Thyroid gland (tissue), 4 donors: Measurements from ENCODE around the gene ZBTB7B. TPM values are rescaled to one million over a fixed set of nuclear protein-coding genes. Genes with fewer than 3 reads are reported as not detected.
A peak's percentile ranks its signal among the peaks of the same experiment; 100 is the strongest.

Experiments
- DNase-seq, 2 donors: peaks; one replicate each; pipeline ENCODE4 v3.0.0-alpha.2; 2019
- H3K27ac ChIP-seq, 3 donors: fragments of 200-600 bp; sonication (generic); 1 replicate in 2 of 3; 2 replicates in 1 of 3; pipeline ENCODE4 v1.5.1; 2016 to 2019; ENCODE audit warnings: mild to moderate bottlenecking in 1 of 3, moderate library complexity in 1 of 3
- H3K27me3 ChIP-seq: fragments of 200-600 bp; sonication (generic); one replicate; pipeline ENCODE4 v1.5.1; 2019
- H3K36me3 ChIP-seq, 2 donors: fragments of 200-600 bp; sonication (generic); one replicate each; pipeline ENCODE4 v1.5.1; 2016 to 2019
- H3K4me1 ChIP-seq, 2 donors: fragments of 200-600 bp; sonication (generic); one replicate each; pipeline ENCODE4 v1.5.1; 2017 to 2019
- H3K4me3 ChIP-seq, 3 donors: fragments of 200-600 bp; sonication (generic); replicated peaks in 1 of 3; 1 replicate in 2 of 3; 2 replicates in 1 of 3; pipeline ENCODE4 v1.5.1; 2016; ENCODE audit warnings: mild to moderate bottlenecking in 1 of 3
- H3K9me3 ChIP-seq: fragments of 200-600 bp; sonication (generic); one replicate; pipeline ENCODE4 v1.5.1; 2017
- POLR2A ChIP-seq, 2 donors: fragments of 450-650 bp; IDR thresholded peaks; one replicate each; pipeline ENCODE4 v1.6.1; 2017; ENCODE audit warnings: antibody characterized with exemption in 2 of 2, mild to moderate bottlenecking in 2 of 2, moderate library complexity in 1 of 2
- WGBS, 2 donors: methylation state at CpG; one replicate each; pipeline ENCODE4 v1.1.5; 2017; 5-methylcytosine and 5-hydroxymethylcytosine counted together
- intact Hi-C: fragments of 100-400 bp; cut with DNase I; formaldehyde crosslinking; loops from one replicate; pipeline ENCODE4 v1.15.1; 2023
- total RNA-seq, 4 donors: library from RNA; depleted of rRNA; stranded (reverse); fragments of >200 nt; gene quantifications; one replicate each; pipeline ENCODE4 v1.2.3, GENCODE V29; 2016
- TF ChIP-seq, protein P1 (sequence below), 6 experiments: fragments of 200-600 bp in 3 of 6; fragments of 450-650 bp in 3 of 6; sonication (generic) in 3 of 6; IDR thresholded peaks; one replicate each; pipeline ENCODE4 v1.5.1; 2016 to 2019; ENCODE audit warnings: antibody characterized with exemption in 6 of 6, mild to moderate bottlenecking in 2 of 6, inconsistent platforms in 1 of 6, moderate library complexity in 1 of 6

Gene ZBTB7B
- total RNA-seq, result 10 to 100 TPM; 35.7 to 89.8 (median 47.3) TPM

DNA sequence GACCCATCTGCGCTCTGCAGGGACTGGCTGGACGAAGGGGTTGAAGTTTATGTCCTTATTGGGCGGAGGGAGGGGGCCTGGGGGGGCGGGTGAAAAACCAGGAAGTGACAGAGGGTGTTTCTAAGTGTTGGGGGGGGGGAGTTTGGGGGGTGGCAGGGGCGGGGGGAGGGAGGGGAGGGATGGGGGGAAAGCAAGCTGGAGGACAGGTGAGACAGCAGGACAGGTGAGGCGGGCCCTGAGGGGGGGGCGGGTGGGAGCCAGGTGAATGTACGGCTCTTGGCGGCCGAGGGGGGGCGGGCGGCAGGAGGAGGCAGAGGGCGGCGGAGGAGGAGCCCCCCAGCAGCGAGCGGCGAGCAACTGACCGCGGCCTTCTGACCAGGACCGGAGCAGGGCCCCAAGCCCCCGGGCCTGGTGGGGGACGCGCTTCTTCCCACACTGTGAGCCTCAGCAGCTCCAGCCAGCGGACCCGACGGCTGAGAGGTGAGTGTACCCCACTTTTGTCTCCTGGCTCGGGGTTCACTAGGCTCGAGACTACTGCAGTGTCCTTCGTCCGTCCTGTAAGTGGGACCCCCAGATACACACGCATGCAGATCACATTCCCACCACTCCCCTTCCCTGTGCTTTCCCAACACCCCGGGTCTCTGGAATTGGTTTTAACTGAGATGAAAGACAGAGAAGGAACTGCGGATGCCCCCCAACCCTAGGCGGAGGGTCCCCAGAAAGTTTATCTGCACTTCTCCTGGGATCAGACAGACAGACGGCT is at the start of gene ZBTB7B:
Gene ZBTB7B (plus strand): TSS at position 339 of the 763 bp plus-strand sequence. CDS start 11,859 bp downstream, outside the sequence.
- no peaks in the 10 kb centered on the region for H3K27me3 ChIP-seq
- peak within 1 kb of the TSS; percentile 91 to 99 (median 95) for H3K27ac ChIP-seq
- peaks cover 50 to 53% of the 10 kb centered on the region in 2 donors for H3K4me1 ChIP-seq
- 0 to 2% methylated on average over 8 to 9 of the region's 35 CpGs for WGBS, 2 donors
- no peaks in the 10 kb centered on the region for H3K36me3 ChIP-seq
- TF ChIP-seq, protein P1, sequence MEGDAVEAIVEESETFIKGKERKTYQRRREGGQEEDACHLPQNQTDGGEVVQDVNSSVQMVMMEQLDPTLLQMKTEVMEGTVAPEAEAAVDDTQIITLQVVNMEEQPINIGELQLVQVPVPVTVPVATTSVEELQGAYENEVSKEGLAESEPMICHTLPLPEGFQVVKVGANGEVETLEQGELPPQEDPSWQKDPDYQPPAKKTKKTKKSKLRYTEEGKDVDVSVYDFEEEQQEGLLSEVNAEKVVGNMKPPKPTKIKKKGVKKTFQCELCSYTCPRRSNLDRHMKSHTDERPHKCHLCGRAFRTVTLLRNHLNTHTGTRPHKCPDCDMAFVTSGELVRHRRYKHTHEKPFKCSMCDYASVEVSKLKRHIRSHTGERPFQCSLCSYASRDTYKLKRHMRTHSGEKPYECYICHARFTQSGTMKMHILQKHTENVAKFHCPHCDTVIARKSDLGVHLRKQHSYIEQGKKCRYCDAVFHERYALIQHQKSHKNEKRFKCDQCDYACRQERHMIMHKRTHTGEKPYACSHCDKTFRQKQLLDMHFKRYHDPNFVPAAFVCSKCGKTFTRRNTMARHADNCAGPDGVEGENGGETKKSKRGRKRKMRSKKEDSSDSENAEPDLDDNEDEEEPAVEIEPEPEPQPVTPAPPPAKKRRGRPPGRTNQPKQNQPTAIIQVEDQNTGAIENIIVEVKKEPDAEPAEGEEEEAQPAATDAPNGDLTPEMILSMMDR (IDR thresholded peaks at IDR 0.05), result no peak
- TF ChIP-seq POLR2A (IDR thresholded peaks at IDR 0.05), result no peak
- peak; percentile 59 to 73 for DNase-seq
- no peaks in the 10 kb centered on the region for H3K9me3 ChIP-seq
- H3K4me3 ChIP-seq, result peak within 1 kb of the TSS; percentile 86 to 97 (median 93)
- intact Hi-C loops, result no loop called here

GRCh38 chr1:154953611-154954038 is 49.0 kb upstream of the ZBTB7B start:
- peaks cover 0 to 11% of the 10 kb centered on the region in 2 donors for H3K36me3 ChIP-seq
- H3K27me3 ChIP-seq, result no peaks in the 10 kb centered on the region
- intact Hi-C loops, result no loop called here
- H3K4me1 ChIP-seq, result peaks cover 47 to 54% of the 10 kb centered on the region in 2 donors
- DNase-seq, result peak; percentile 43 to 63
- TF ChIP-seq POLR2A (IDR thresholded peaks at IDR 0.05), result no peak
- TF ChIP-seq, protein P1 (IDR thresholded peaks at IDR 0.05), result no peak
- 22 to 58% methylated on average over 2 of the region's 2 CpGs for WGBS, 2 donors
- no peaks in the 10 kb centered on the region for H3K9me3 ChIP-seq
- H3K4me3 ChIP-seq, result no peak overlapping the region
- peak overlapping the region in 1 of 3 donors; percentile 23 for H3K27ac ChIP-seq

DNA sequence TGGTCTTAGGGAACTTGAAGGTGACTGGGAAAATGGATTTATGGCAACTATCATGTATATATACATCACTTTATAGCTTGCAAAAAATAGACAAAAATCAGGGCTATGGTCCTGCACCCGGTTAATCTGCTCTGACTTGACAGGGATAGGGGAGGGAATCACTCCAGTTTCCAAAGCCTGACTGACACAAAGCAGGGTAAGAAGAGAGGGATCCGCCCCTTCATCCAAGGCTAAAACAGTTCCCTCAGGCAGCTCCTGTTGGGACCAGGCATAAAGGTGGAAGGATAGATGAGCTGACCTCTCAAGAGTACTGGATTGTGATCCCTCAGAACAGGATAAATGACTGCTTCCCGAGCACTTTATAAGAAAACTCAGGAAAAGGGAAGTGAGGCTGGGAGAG is 48.1 kb upstream of the ZBTB7B start:
- Histone ChIP-seq H3K27me3 (no peaks in the 10 kb centered on the region), H3K4me1 (peaks cover 53 to 60% of the 10 kb centered on the region in 2 donors), H3K4me3 (no peak overlapping the region), H3K27ac (peak overlapping the region in 1 of 3 donors; percentile 23), H3K36me3 (peaks cover 3 to 11% of the 10 kb centered on the region in 2 donors), H3K9me3 (no peaks in the 10 kb centered on the region)
- no peak for DNase-seq
- 71 to 72% methylated on average over 3 of the region's 3 CpGs for WGBS, 2 donors
- intact Hi-C loops, result no loop called here
- TF ChIP-seq, protein P1 (IDR thresholded peaks at IDR 0.05), result no peak
- TF ChIP-seq POLR2A (IDR thresholded peaks at IDR 0.05), result no peak

GRCh38 chr1:154955039-154955717 is 47.4 kb upstream of the ZBTB7B start:
- intact Hi-C loops, result no loop called here
- H3K27me3 ChIP-seq, result no peaks in the 10 kb centered on the region
- H3K36me3 ChIP-seq, result peaks cover 4 to 10% of the 10 kb centered on the region in 2 donors
- peak overlapping the region; percentile 41 to 83 (median 53) for H3K27ac ChIP-seq
- peak; percentile 60 to 61 for DNase-seq
- peaks cover 53 to 61% of the 10 kb centered on the region in 2 donors for H3K4me1 ChIP-seq
- no peaks in the 10 kb centered on the region for H3K9me3 ChIP-seq
- TF ChIP-seq, protein P1 (IDR thresholded peaks at IDR 0.05), result no peak
- TF ChIP-seq POLR2A (IDR thresholded peaks at IDR 0.05), result no peak
- H3K4me3 ChIP-seq, result peak overlapping the region in 2 of 3 donors; percentile 5 to 45
- 20 to 31% methylated on average over 3 to 4 of the region's 4 CpGs for WGBS, 2 donors
